Sigmoid colon (tissue), 7 donors: ENCODE results near the gene MMP2. TPM values are rescaled to one million over a fixed set of nuclear protein-coding genes. Genes with fewer than 3 reads are reported as not detected.

Experiments
- DNase-seq: peaks from one replicate; pipeline ENCODE4 v3.0.0-alpha.2; 2019
- H3K27ac ChIP-seq, 4 donors: fragments of 200-600 bp; sonication (generic); one replicate each; pipeline ENCODE4 v1.5.1; 2016 to 2019; ENCODE audit warnings: mild to moderate bottlenecking in 1 of 4
- H3K27me3 ChIP-seq, 3 donors: fragments of 200-600 bp; sonication (generic); one replicate each; pipeline ENCODE4 v1.5.1; 2019; ENCODE audit warnings: mild to moderate bottlenecking in 1 of 3
- H3K36me3 ChIP-seq, 4 donors: fragments of 200-600 bp; sonication (generic); one replicate each; pipeline ENCODE4 v1.5.1; 2016 to 2019
- H3K4me1 ChIP-seq, 4 donors: fragments of 200-600 bp; sonication (generic); one replicate each; pipeline ENCODE4 v1.5.1; 2017 to 2019
- H3K4me3 ChIP-seq, 4 donors: fragments of 200-600 bp; sonication (generic); one replicate each; pipeline ENCODE4 v1.5.1; 2017 to 2019; ENCODE audit warnings: mild to moderate bottlenecking in 2 of 4, moderate library complexity in 1 of 4
- H3K9me3 ChIP-seq, 4 donors: fragments of 200-600 bp in 3 of 4; sonication (generic) in 3 of 4; one replicate each; pipeline versions ENCODE4 v1.5.1 to v1.6.1; 2013 to 2019
- EP300 ChIP-seq, 4 donors: sonication (generic); formaldehyde crosslinking; IDR thresholded peaks; one replicate each; pipeline ENCODE4 v1.6.1; 2017; ENCODE audit warnings: antibody characterized with exemption in 4 of 4
- POLR2A ChIP-seq, 2 donors: fragments of 450-650 bp; IDR thresholded peaks; one replicate each; pipeline ENCODE4 v1.6.1; 2016; ENCODE audit warnings: antibody characterized with exemption in 2 of 2, mild to moderate bottlenecking in 2 of 2, moderate library complexity in 2 of 2
- POLR2AphosphoS5 ChIP-seq, 4 donors: sonication (generic); formaldehyde crosslinking; IDR thresholded peaks; one replicate each; pipeline ENCODE4 v1.6.1; 2017; ENCODE audit warnings: antibody characterized with exemption in 4 of 4
- WGBS, 2 donors: extraction: QIAGEN DNeasy Blood & Tissue Kit; methylation state at CpG; one replicate each; pipeline ENCODE4 v1.1.7; 2013; 5-methylcytosine and 5-hydroxymethylcytosine counted together
- intact Hi-C: fragments of 100-400 bp; cut with DNase I; formaldehyde crosslinking; loops from one replicate; pipeline ENCODE4 v1.15.1; 2023
- polyA plus RNA-seq, 3 donors: library from polyadenylated mRNA; stranded (reverse); fragments of 200-250 nt; gene quantifications; one replicate each; pipeline ENCODE4 v1.2.3, GENCODE V29; 2013
- total RNA-seq, 4 donors: library from RNA; depleted of rRNA; stranded (reverse); fragments of >200 nt; gene quantifications; one replicate each; pipeline ENCODE4 v1.1.0, GENCODE V29; 2016
- TF ChIP-seq, protein P1 (sequence below), 4 experiments: fragments of 450-650 bp in 3 of 4; fragments of 200-600 bp in 1 of 4; IDR thresholded peaks; one replicate each; pipeline ENCODE4 v1.5.1; 2016 to 2019; ENCODE audit warnings: antibody characterized with exemption in 4 of 4, mild to moderate bottlenecking in 3 of 4, moderate library complexity in 2 of 4
- donor health status: healthy with polysubstance abuse.
- donor health status: Bipolar disorder and iron deficiency.
- donor health status: healthy.

The MMP2 gene
- total and polyA plus RNA-seq, 7 donors, result 7.2 to 280 (median 142) TPM

DNA sequence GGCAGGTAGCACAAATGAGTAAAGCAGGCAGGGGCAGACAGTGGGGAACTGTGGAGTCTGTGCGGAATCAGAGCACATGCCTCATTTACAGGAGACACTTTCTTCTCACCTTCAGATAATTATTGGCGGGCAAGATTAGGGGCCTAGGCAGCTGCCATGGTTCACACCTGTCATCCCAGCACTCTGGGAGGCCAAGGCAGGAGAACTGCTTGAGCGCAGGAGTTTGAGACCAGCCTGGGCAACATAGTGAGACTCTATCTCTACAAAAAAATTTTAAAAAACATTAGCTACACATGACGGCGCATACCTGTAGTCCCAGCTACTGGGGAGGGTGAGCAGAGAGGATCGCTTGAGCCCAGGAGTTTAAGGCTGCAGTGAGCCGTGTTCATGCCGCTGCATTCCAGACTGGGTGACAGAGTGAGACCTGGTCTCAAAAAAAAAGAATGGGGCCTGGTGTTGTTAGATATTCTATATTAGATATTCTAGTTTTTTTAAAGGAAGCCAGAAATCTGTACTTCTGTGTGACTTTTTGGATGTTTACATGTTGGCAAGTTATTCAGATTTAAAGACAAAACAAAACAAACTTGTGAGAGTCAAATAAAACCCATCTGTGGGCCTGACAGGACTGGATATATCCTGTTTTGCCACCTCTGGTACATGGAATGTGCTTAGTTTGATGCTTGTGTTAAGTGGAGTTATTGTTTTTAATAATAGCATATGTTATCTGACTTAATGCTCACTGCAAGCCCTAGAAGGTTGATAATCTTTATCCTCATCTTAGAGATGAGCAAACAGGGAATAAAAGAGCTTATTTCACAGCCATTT, 24.9 kb downstream of the MMP2 start:
- H3K4me1 ChIP-seq, result peaks cover 0 to 47% (median 41%) of the 10 kb centered on the region in 4 donors

DNA sequence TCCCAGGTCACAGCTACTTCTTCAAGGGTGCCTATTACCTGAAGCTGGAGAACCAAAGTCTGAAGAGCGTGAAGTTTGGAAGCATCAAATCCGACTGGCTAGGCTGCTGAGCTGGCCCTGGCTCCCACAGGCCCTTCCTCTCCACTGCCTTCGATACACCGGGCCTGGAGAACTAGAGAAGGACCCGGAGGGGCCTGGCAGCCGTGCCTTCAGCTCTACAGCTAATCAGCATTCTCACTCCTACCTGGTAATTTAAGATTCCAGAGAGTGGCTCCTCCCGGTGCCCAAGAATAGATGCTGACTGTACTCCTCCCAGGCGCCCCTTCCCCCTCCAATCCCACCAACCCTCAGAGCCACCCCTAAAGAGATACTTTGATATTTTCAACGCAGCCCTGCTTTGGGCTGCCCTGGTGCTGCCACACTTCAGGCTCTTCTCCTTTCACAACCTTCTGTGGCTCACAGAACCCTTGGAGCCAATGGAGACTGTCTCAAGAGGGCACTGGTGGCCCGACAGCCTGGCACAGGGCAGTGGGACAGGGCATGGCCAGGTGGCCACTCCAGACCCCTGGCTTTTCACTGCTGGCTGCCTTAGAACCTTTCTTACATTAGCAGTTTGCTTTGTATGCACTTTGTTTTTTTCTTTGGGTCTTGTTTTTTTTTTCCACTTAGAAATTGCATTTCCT, 26.5 kb downstream of the MMP2 start:
- no peak overlapping the region for H3K27ac ChIP-seq
- peaks cover 0 to 18% (median 17%) of the 10 kb centered on the region in 3 donors for H3K27me3 ChIP-seq
- peaks cover 0 to 17% (median 0%) of the 10 kb centered on the region in 4 donors for H3K36me3 ChIP-seq
- WGBS, 2 donors, result 89 to 93% methylated on average over 10 of the region's 10 CpGs
- H3K9me3 ChIP-seq, result no peaks in the 10 kb centered on the region
- H3K4me3 ChIP-seq, result no peak overlapping the region
- peaks cover 0 to 42% (median 39%) of the 10 kb centered on the region in 4 donors for H3K4me1 ChIP-seq
- intact Hi-C loops, result no loop called here
- TF ChIP-seq, protein P1, sequence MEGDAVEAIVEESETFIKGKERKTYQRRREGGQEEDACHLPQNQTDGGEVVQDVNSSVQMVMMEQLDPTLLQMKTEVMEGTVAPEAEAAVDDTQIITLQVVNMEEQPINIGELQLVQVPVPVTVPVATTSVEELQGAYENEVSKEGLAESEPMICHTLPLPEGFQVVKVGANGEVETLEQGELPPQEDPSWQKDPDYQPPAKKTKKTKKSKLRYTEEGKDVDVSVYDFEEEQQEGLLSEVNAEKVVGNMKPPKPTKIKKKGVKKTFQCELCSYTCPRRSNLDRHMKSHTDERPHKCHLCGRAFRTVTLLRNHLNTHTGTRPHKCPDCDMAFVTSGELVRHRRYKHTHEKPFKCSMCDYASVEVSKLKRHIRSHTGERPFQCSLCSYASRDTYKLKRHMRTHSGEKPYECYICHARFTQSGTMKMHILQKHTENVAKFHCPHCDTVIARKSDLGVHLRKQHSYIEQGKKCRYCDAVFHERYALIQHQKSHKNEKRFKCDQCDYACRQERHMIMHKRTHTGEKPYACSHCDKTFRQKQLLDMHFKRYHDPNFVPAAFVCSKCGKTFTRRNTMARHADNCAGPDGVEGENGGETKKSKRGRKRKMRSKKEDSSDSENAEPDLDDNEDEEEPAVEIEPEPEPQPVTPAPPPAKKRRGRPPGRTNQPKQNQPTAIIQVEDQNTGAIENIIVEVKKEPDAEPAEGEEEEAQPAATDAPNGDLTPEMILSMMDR (IDR thresholded peaks at IDR 0.05), result no peak
- TF ChIP-seq POLR2A (IDR thresholded peaks at IDR 0.05), result no peak
- TF ChIP-seq EP300 (IDR thresholded peaks at IDR 0.05), result no peak
- TF ChIP-seq POLR2AphosphoS5 (IDR thresholded peaks at IDR 0.05), result no peak
- DNase-seq, result no peak

More for the DNA sequence above, 24.9 kb downstream of the MMP2 start:
- Histone ChIP-seq H3K36me3 (peaks cover 0 to 17% (median 0%) of the 10 kb centered on the region in 4 donors), H3K27me3 (peaks cover 0 to 4% (median 3%) of the 10 kb centered on the region in 3 donors), H3K4me3 (no peak overlapping the region), H3K27ac (peak overlapping the region; percentile 37 to 60 (median 48)), H3K9me3 (no peaks in the 10 kb centered on the region)
- intact Hi-C loops, result loop anchor here (5.0 kb wide), 1 partner anchor 33 kb away; no protein-coding TSS in a partner anchor
- WGBS, 2 donors, result 94 to 96% methylated on average over 8 of the region's 8 CpGs
- no peak for DNase-seq
- no peak for TF ChIP-seq EP300 (IDR thresholded peaks at IDR 0.05)
- no peak for TF ChIP-seq POLR2A (IDR thresholded peaks at IDR 0.05)
- TF ChIP-seq, protein P1 (IDR thresholded peaks at IDR 0.05), result no peak
- no peak for TF ChIP-seq POLR2AphosphoS5 (IDR thresholded peaks at IDR 0.05)

DNA sequence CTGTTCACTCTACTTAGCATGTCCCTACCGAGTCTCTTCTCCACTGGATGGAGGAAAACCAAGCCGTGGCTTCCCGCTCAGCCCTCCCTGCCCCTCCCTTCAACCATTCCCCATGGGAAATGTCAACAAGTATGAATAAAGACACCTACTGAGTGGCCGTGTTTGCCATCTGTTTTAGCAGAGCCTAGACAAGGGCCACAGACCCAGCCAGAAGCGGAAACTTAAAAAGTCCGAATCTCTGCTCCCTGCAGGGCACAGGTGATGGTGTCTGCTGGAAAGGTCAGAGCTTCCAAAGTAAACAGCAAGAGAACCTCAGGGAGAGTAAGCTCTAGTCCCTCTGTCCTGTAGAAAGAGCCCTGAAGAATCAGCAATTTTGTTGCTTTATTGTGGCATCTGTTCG, 27.1 kb downstream of the MMP2 start:
- intact Hi-C loops, result no loop called here
- Histone ChIP-seq H3K4me3 (no peak overlapping the region), H3K9me3 (no peaks in the 10 kb centered on the region), H3K36me3 (peaks cover 0 to 17% (median 0%) of the 10 kb centered on the region in 4 donors), H3K27ac (no peak overlapping the region), H3K4me1 (peaks cover 0 to 36% (median 33%) of the 10 kb centered on the region in 4 donors), H3K27me3 (peaks cover 0 to 18% (median 17%) of the 10 kb centered on the region in 3 donors)
- DNase-seq, result no peak
- TF ChIP-seq POLR2AphosphoS5 (IDR thresholded peaks at IDR 0.05) (no peak), POLR2A (IDR thresholded peaks at IDR 0.05) (no peak), EP300 (IDR thresholded peaks at IDR 0.05) (no peak)
- TF ChIP-seq, protein P1 (IDR thresholded peaks at IDR 0.05), result no peak
- WGBS, 2 donors, result 16 to 65% methylated on average over 7 of the region's 7 CpGs

DNA sequence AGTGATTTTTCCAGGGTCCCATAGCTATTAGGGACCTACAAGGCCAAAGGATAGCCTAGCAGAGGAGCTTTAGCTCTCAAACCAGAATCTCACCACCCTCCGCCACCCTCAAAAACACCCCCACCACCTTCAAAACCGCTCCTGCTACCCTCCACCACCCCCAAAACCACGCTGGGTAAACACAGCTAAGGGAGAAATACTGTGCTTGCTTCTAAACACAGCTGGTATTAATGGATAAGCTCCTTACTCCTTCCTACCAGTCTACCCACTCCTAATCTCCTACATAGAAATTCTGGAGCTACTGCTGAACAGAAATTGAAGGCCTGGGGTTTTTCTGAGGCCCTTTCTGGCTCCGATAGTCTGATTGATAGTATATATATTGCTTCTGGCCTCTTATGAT, 27.7 kb downstream of the MMP2 start:
- Histone ChIP-seq H3K27me3 (peaks cover 0 to 18% (median 17%) of the 10 kb centered on the region in 3 donors), H3K4me3 (no peak overlapping the region), H3K4me1 (peaks cover 0 to 31% (median 28%) of the 10 kb centered on the region in 4 donors), H3K36me3 (peaks cover 0 to 17% (median 0%) of the 10 kb centered on the region in 4 donors), H3K9me3 (no peaks in the 10 kb centered on the region), H3K27ac (no peak overlapping the region)
- 46 to 61% methylated on average over 4 of the region's 4 CpGs for WGBS, 2 donors
- intact Hi-C loops, result no loop called here
- TF ChIP-seq EP300 (IDR thresholded peaks at IDR 0.05) (no peak), POLR2A (IDR thresholded peaks at IDR 0.05) (no peak), POLR2AphosphoS5 (IDR thresholded peaks at IDR 0.05) (no peak)
- TF ChIP-seq, protein P1 (IDR thresholded peaks at IDR 0.05), result no peak
- no peak for DNase-seq
